H1 (cell line): ENCODE data around the gene C1QTNF4. TPM values are rescaled to one million over a fixed set of nuclear protein-coding genes. Genes with fewer than 3 reads are reported as not detected.

Source experiments
- BCL11A ChIP-seq, 2 experiments: IDR thresholded peaks; one replicate each; pipeline ENCODE4 v1.6.1; 2011; ENCODE audit warnings: low read depth in 2 of 2, low read length in 2 of 2, mild to moderate bottlenecking in 2 of 2
- BRCA1 ChIP-seq: IDR thresholded peaks from 2 replicates; pipeline ENCODE4 v1.6.1; 2012; ENCODE audit warnings: low read depth, low read length, improper control_type of control experiment
- CBX8 ChIP-seq: fragments of 300-800, 300-1000 bp; sonication (generic); IDR thresholded peaks from 2 replicates; pipeline ENCODE4 v1.7.1; 2016; ENCODE audit warnings: low read depth, low read length, borderline replicate concordance
- CHD2 ChIP-seq: IDR thresholded peaks from 2 replicates; pipeline ENCODE4 v1.6.1; 2012; ENCODE audit warnings: low read length, improper control_type of control experiment
- EZH2 ChIP-seq: fragments of 200-600 bp; sonication (generic); IDR thresholded peaks from 2 replicates; pipeline ENCODE4 v1.7.1; 2012; ENCODE audit warnings: low read depth, mild to moderate bottlenecking, moderate library complexity, low read length, inconsistent platforms; ENCODE audit not compliant: severe bottlenecking
- GABPA ChIP-seq: IDR thresholded peaks from 2 replicates; pipeline ENCODE4 v1.6.1; 2011; ENCODE audit warnings: mild to moderate bottlenecking, low read length, moderate library complexity, borderline replicate concordance; ENCODE audit not compliant: insufficient read depth
- GTF2F1 ChIP-seq: IDR thresholded peaks from 2 replicates; pipeline ENCODE4 v1.6.1; 2012; ENCODE audit warnings: low read depth, low read length, improper control_type of control experiment, borderline replicate concordance
- HDAC2 ChIP-seq, 2 experiments: fragments of 300-600 bp in 1 of 2; sonication (generic) in 1 of 2; IDR thresholded peaks; 2 replicates each; pipeline ENCODE4 v1.6.1; 2011 to 2012; ENCODE audit warnings: low read depth in 2 of 2, low read length in 2 of 2, mild to moderate bottlenecking in 2 of 2, moderate library complexity in 2 of 2, borderline replicate concordance in 1 of 2, inconsistent platforms in 1 of 2
- HDAC6 ChIP-seq: IDR thresholded peaks from one replicate; pipeline ENCODE4 v1.7.1; 2012; ENCODE audit warnings: low read depth, mild to moderate bottlenecking, inconsistent platforms, low read length, moderate library complexity
- KDM1A ChIP-seq: fragments of 200-600, 300-600 bp; sonication (generic); IDR thresholded peaks from 2 replicates; pipeline ENCODE4 v1.7.1; 2016; ENCODE audit warnings: mild to moderate bottlenecking, low read length, borderline replicate concordance
- MAFK ChIP-seq: IDR thresholded peaks from 2 replicates; pipeline ENCODE4 v1.6.1; 2012; ENCODE audit warnings: low read depth, mild to moderate bottlenecking, improper control_type of control experiment, low read length
- MAX ChIP-seq: IDR thresholded peaks from 2 replicates; pipeline ENCODE4 v1.6.1; 2012; ENCODE audit warnings: inconsistent platforms
- PHF8 ChIP-seq: fragments of 200-600 bp; sonication (generic); conservative IDR thresholded peaks from 2 replicates; pipeline ENCODE4 v1.7.1; 2012; ENCODE audit warnings: low read depth, mild to moderate bottlenecking, inconsistent platforms, low read length, moderate library complexity
- POLR2A ChIP-seq, 2 experiments: IDR thresholded peaks; 1 replicate in 1 of 2; 2 replicates in 1 of 2; pipeline ENCODE4 v1.6.1; 2011; ENCODE audit warnings: low read depth in 2 of 2, low read length in 2 of 2, mild to moderate bottlenecking in 2 of 2; ENCODE audit errors: control extremely low read depth in 1 of 2
- RBBP5 ChIP-seq: IDR thresholded peaks from 2 replicates; pipeline ENCODE4 v1.7.1; 2012; ENCODE audit warnings: low read depth, mild to moderate bottlenecking, inconsistent platforms, low read length, moderate library complexity, borderline replicate concordance
- RNF2 ChIP-seq: fragments of 200-900, 300-1000 bp; sonication (generic); IDR thresholded peaks from 2 replicates; pipeline ENCODE4 v1.7.1; 2016; ENCODE audit warnings: borderline replicate concordance, low read depth, mild to moderate bottlenecking, antibody characterized with exemption, low read length; ENCODE audit not compliant: poor library complexity, severe bottlenecking; ENCODE audit errors: missing control alignments
- SAP30 ChIP-seq: fragments of 300-600 bp; sonication (generic); IDR thresholded peaks from 2 replicates; pipeline ENCODE4 v1.7.1; 2012; ENCODE audit warnings: low read length, moderate library complexity, mild to moderate bottlenecking, inconsistent platforms; ENCODE audit not compliant: insufficient read depth, insufficient replicate concordance
- TAF7 ChIP-seq: optimal IDR thresholded peaks from 2 replicates; pipeline ENCODE3; 2011; ENCODE audit warnings: low read depth, mild to moderate bottlenecking, inconsistent platforms, low read length, moderate library complexity, borderline replicate concordance
- TEAD4 ChIP-seq: IDR thresholded peaks from 2 replicates; pipeline ENCODE4 v1.6.1; 2012; ENCODE audit warnings: low read depth, low read length, inconsistent platforms, mixed read lengths
- USF2 ChIP-seq: IDR thresholded peaks from 2 replicates; pipeline ENCODE4 v1.6.1; 2011; ENCODE audit warnings: low read length, improper control_type of control experiment
- YY1 ChIP-seq: IDR thresholded peaks from 2 replicates; pipeline ENCODE4 v1.6.1; 2011; ENCODE audit warnings: low read depth, mild to moderate bottlenecking, low read length
- ZNF274 ChIP-seq: IDR thresholded peaks from 2 replicates; pipeline ENCODE4 v1.7.0; 2012; ENCODE audit warnings: low read length, borderline replicate concordance; ENCODE audit errors: extremely low read depth
- polyA plus RNA-seq, 7 experiments: library from polyadenylated mRNA; depleted of rRNA in 3 of 7; stranded (reverse) in 5 of 7; unstranded in 2 of 7; fragments of >200 nt in 5 of 7; fragments of 200-250 nt in 2 of 7; gene quantifications; 1 replicate in 5 of 7; 2 replicates in 1 of 7; 4 replicates in 1 of 7; pipeline versions ENCODE4 v1.2.1 to v1.2.3, GENCODE V29; 2011 to 2013; ENCODE audit warnings: missing spikeins in 2 of 7, mixed read lengths in 2 of 7
- total RNA-seq: library from RNA; stranded (reverse); fragmentation: NEBNext Ultra II Directional; extraction: Animal tissue kit (Norgen Biotek cat#: 25700); gene quantifications from 2 replicates; pipeline ENCODE4 v1.2.1, GENCODE V29; 2021

Gene C1QTNF4
- total and polyA plus RNA-seq, 2 of the 8 experiments (the other 6 are each of a cell fraction or from before 2014, with no cell fraction given), result 3.9 to 6.0 TPM

GRCh38 chr11:47642099-47642855 is 48.1 kb upstream of the C1QTNF4 start, which contains the start of gene MTCH2 (continued):
- peak; percentile 98 for TF ChIP-seq RBBP5
- no peak for TF ChIP-seq RNF2
- TF ChIP-seq HDAC2 (IDR thresholded peaks at IDR 0.05; ENCODE audit: borderline replicate concordance in 1 of 2, low read depth in 2 of 2, low read length in 2 of 2), result no peak; a peak in 1 of 4 replicates
- TF ChIP-seq CBX8, result no peak
- peak; percentile 80 for TF ChIP-seq SAP30
- TF ChIP-seq KDM1A, result no peak
- peak; percentile 90 for TF ChIP-seq TAF7
- peak; percentile 65 for TF ChIP-seq CHD2
- TF ChIP-seq PHF8, result peak; percentile 96
- TF ChIP-seq BCL11A (IDR thresholded peaks at IDR 0.05; ENCODE audit: low read depth in 2 of 2, low read length in 2 of 2), result no peak
- peak; percentile 72 to 88 for TF ChIP-seq POLR2A (IDR thresholded peaks at IDR 0.05; ENCODE audit: control extremely low read depth in 1 of 2, low read depth in 2 of 2, low read length in 2 of 2)
- TF ChIP-seq MAFK, result no peak
- TF ChIP-seq GTF2F1, result no peak
- TF ChIP-seq YY1, result peak; percentile 93
- no peak for TF ChIP-seq GABPA
- TF ChIP-seq BRCA1, result peak; percentile 2; the same call in 1 of the 2 replicates
- TF ChIP-seq HDAC6, result no peak
- TF ChIP-seq EZH2, result no peak
- no peak for TF ChIP-seq ZNF274
- TF ChIP-seq USF2, result peak; percentile 89
- no peak for TF ChIP-seq TEAD4
- peak; percentile 92 for TF ChIP-seq MAX
